SK-N-SH treated with all-trans-retinoic acid at 6 μM for 48 hours (cell line): Measurements from ENCODE around the gene ALK.

Source experiments
- ISL1 ChIP-seq: fragments of 250-450 bp; sonication (Bioruptor Pico); IDR thresholded peaks from 2 replicates; pipeline ENCODE4 v2.1.2; 2022; ENCODE audit warnings: mild to moderate bottlenecking, moderate library complexity
- RARB ChIP-seq: fragments of 250-450 bp; sonication (Bioruptor Pico); IDR thresholded peaks from 2 replicates; pipeline ENCODE4 v1.8.0; 2021; ENCODE audit warnings: mild to moderate bottlenecking, moderate library complexity
- TOX ChIP-seq: fragments of 250-450 bp; sonication (Bioruptor Pico); IDR thresholded peaks from 2 replicates; pipeline ENCODE4 v1.8.0; 2021; ENCODE audit warnings: mild to moderate bottlenecking, moderate library complexity, borderline replicate concordance
- TF ChIP-seq, protein P1 (sequence below): fragments of 250-450 bp; sonication (Bioruptor Pico); IDR thresholded peaks from 2 replicates; pipeline ENCODE4 v1.5.1; 2020; ENCODE audit warnings: low read depth, mild to moderate bottlenecking, moderate library complexity
- TF ChIP-seq, protein P2 (sequence below): fragments of 250-450 bp; sonication (Bioruptor Pico); IDR thresholded peaks from 2 replicates; pipeline ENCODE4 v1.5.1; 2021; ENCODE audit warnings: mild to moderate bottlenecking, moderate library complexity

DNA sequence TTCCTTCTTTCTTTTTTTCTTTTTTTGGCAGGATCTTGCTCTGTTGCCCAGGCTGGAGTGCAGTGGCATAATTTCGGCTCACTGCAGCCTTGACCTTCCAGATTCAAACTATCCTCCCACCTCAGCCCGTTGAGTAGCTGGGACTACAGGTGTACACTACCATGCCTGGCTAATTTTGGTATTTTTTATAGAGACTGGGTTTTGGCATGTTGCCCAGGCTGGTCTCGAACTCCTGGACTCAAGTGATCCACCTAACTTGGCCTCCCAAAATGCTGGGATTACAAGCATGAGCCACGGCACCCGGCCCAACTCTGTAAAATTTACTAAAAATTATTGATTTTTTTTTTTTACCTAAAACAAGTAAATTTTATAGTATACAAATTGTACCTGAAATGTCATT is 360.8 kb downstream of the ALK start:
- TF ChIP-seq RARB (CRISPR knock-in tag) (no peak), ISL1 (CRISPR knock-in tag) (no peak), TOX (CRISPR knock-in tag) (no peak)
- TF ChIP-seq, protein P1, sequence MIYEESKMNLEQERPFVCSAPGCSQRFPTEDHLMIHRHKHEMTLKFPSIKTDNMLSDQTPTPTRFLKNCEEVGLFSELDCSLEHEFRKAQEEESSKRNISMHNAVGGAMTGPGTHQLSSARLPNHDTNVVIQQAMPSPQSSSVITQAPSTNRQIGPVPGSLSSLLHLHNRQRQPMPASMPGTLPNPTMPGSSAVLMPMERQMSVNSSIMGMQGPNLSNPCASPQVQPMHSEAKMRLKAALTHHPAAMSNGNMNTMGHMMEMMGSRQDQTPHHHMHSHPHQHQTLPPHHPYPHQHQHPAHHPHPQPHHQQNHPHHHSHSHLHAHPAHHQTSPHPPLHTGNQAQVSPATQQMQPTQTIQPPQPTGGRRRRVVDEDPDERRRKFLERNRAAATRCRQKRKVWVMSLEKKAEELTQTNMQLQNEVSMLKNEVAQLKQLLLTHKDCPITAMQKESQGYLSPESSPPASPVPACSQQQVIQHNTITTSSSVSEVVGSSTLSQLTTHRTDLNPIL (CRISPR knock-in tag), result no peak
- TF ChIP-seq, protein P2, sequence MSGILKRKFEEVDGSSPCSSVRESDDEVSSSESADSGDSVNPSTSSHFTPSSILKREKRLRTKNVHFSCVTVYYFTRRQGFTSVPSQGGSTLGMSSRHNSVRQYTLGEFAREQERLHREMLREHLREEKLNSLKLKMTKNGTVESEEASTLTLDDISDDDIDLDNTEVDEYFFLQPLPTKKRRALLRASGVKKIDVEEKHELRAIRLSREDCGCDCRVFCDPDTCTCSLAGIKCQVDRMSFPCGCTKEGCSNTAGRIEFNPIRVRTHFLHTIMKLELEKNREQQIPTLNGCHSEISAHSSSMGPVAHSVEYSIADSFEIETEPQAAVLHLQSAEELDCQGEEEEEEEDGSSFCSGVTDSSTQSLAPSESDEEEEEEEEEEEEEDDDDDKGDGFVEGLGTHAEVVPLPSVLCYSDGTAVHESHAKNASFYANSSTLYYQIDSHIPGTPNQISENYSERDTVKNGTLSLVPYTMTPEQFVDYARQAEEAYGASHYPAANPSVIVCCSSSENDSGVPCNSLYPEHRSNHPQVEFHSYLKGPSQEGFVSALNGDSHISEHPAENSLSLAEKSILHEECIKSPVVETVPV, result no peak
